Measurements from ENCODE around the gene RNF182.

GRCh38 chr6:14022673-14023072, 97.9 kb downstream of the RNF182 start:
- TF ChIP-seq YY1 (IDR thresholded peaks at IDR 0.05; ENCODE audit: insufficient read depth, insufficient read length) (no peak), SUZ12 (IDR thresholded peaks at IDR 0.05; ENCODE audit: extremely low read depth, insufficient read depth, insufficient read length) (no peak), ZNF274 (IDR thresholded peaks at IDR 0.05; ENCODE audit: low read depth, low read length) (no peak)

Data from NT2/D1 (cell line).